Liver (tissue), 9 donors: ENCODE results near the gene SARDH. TPM values are rescaled to one million over a fixed set of nuclear protein-coding genes. Genes with fewer than 3 reads are reported as not detected.

Experiments
- DNase-seq: peaks from one replicate; pipeline ENCODE4 v3.0.0-alpha.2; 2017; ENCODE audit warnings: low spot score
- H3K27ac ChIP-seq, 2 donors: one replicate each; pipeline ENCODE4 v1.7.0; 2013; ENCODE audit warnings: inconsistent platforms in 2 of 2, low read length in 2 of 2, control low read depth in 1 of 2, low read depth in 1 of 2, mild to moderate bottlenecking in 1 of 2
- H3K27me3 ChIP-seq, 4 donors: one replicate each; pipeline versions ENCODE4 v1.6.1 to v1.7.0; 2013; ENCODE audit warnings: low read length in 3 of 4, inconsistent platforms in 1 of 4, mild to moderate bottlenecking in 1 of 4, moderate library complexity in 1 of 4; ENCODE audit not compliant: control insufficient read depth in 4 of 4, insufficient read depth in 4 of 4
- H3K36me3 ChIP-seq, 4 donors: one replicate each; pipeline versions ENCODE4 v1.6.1 to v1.7.0; 2013; ENCODE audit warnings: low read length in 3 of 4, mild to moderate bottlenecking in 3 of 4, low read depth in 1 of 4, moderate library complexity in 1 of 4; ENCODE audit not compliant: control insufficient read depth in 4 of 4, insufficient read depth in 3 of 4
- H3K4me1 ChIP-seq, 4 donors: one replicate each; pipeline versions ENCODE4 v1.6.1 to v1.7.0; 2013; ENCODE audit warnings: low read length in 3 of 4, mild to moderate bottlenecking in 3 of 4, moderate library complexity in 1 of 4; ENCODE audit not compliant: control insufficient read depth in 4 of 4, insufficient read depth in 4 of 4
- H3K4me3 ChIP-seq, 3 donors: one replicate each; pipeline versions ENCODE4 v1.6.1 to v1.7.0; 2013; ENCODE audit warnings: low read length in 3 of 3, control low read depth in 1 of 3, low read depth in 1 of 3, mild to moderate bottlenecking in 1 of 3
- H3K9ac ChIP-seq, 2 donors: one replicate each; pipeline ENCODE4 v1.7.0; 2013; ENCODE audit warnings: low read length in 2 of 2, mild to moderate bottlenecking in 2 of 2, moderate library complexity in 2 of 2, control low read depth in 1 of 2, low read depth in 1 of 2
- H3K9me3 ChIP-seq, 4 donors: one replicate each; pipeline versions ENCODE4 v1.6.1 to v1.7.0; 2013; ENCODE audit warnings: low read length in 3 of 4; ENCODE audit not compliant: control insufficient read depth in 4 of 4
- ATF3 ChIP-seq: IDR thresholded peaks from 2 replicates; pipeline ENCODE4 v1.6.1; 2016; ENCODE audit warnings: antibody characterized with exemption
- FOXA1 ChIP-seq: IDR thresholded peaks from 2 replicates; pipeline ENCODE4 v1.6.1; 2016; ENCODE audit warnings: antibody characterized with exemption
- FOXA2 ChIP-seq: IDR thresholded peaks from 2 replicates; pipeline ENCODE4 v1.6.1; 2016; ENCODE audit warnings: antibody characterized with exemption
- GABPA ChIP-seq, 2 donors: IDR thresholded peaks in 1 of 2; conservative IDR thresholded peaks in 1 of 2; 2 replicates each; pipeline ENCODE4 v1.6.1; 2016; ENCODE audit warnings: antibody characterized with exemption in 2 of 2, mild to moderate bottlenecking in 1 of 2, moderate library complexity in 1 of 2
- HNF4G ChIP-seq: IDR thresholded peaks from 2 replicates; pipeline ENCODE4 v1.6.1; 2016; ENCODE audit warnings: antibody characterized with exemption
- JUND ChIP-seq, 2 donors: IDR thresholded peaks; 2 replicates each; pipeline ENCODE4 v1.6.1; 2016; ENCODE audit warnings: antibody characterized with exemption in 2 of 2
- MAX ChIP-seq: IDR thresholded peaks from 2 replicates; pipeline ENCODE4 v1.6.1; 2016; ENCODE audit warnings: antibody characterized with exemption
- NR2F2 ChIP-seq: IDR thresholded peaks from 2 replicates; pipeline ENCODE4 v1.6.1; 2016; ENCODE audit warnings: antibody characterized with exemption
- RAD21 ChIP-seq, 2 donors: IDR thresholded peaks; 2 replicates each; pipeline ENCODE4 v1.6.1; 2016; ENCODE audit warnings: antibody characterized with exemption in 2 of 2, mild to moderate bottlenecking in 2 of 2
- REST ChIP-seq: IDR thresholded peaks from 2 replicates; pipeline ENCODE4 v1.6.1; 2016; ENCODE audit warnings: antibody characterized with exemption, mild to moderate bottlenecking
- RXRA ChIP-seq, 2 donors: IDR thresholded peaks; 2 replicates each; pipeline ENCODE4 v1.6.1; 2017 to 2018; ENCODE audit warnings: antibody characterized with exemption in 2 of 2, mild to moderate bottlenecking in 1 of 2
- SP1 ChIP-seq: IDR thresholded peaks from 2 replicates; pipeline ENCODE4 v1.6.1; 2018; ENCODE audit warnings: antibody characterized with exemption, mild to moderate bottlenecking
- YY1 ChIP-seq: IDR thresholded peaks from 2 replicates; pipeline ENCODE4 v1.6.1; 2016; ENCODE audit warnings: antibody characterized with exemption, mild to moderate bottlenecking
- ZBTB33 ChIP-seq: IDR thresholded peaks from 2 replicates; pipeline ENCODE4 v1.6.1; 2016; ENCODE audit warnings: antibody characterized with exemption
- WGBS: extraction: QIAGEN DNeasy Blood & Tissue Kit; methylation state at CpG from one replicate; pipeline ENCODE4 v1.1.7; 2013; 5-methylcytosine and 5-hydroxymethylcytosine counted together
- polyA plus RNA-seq, 2 donors: library from polyadenylated mRNA; stranded (reverse) in 1 of 2; unstranded in 1 of 2; fragments of 200-250 nt in 1 of 2; fragments of >200 nt in 1 of 2; fragmentation: Nextera tagmentation in 1 of 2; extraction: Ambion mirVana in 1 of 2; gene quantifications; one replicate each; pipeline versions ENCODE4 v1.2.1 to v1.2.3, GENCODE V29; 2013 to 2015
- total RNA-seq, 2 donors: library from RNA; depleted of rRNA; stranded (reverse); fragments of >200 nt; gene quantifications; one replicate each; pipeline ENCODE4 v1.2.3, GENCODE V29; 2014
- donor health status: healthy.
- donor health status: healthy.
- donor health status: healthy.
- donor health status: healthy.
- donor health status: healthy.

SARDH gene
- total and polyA plus RNA-seq, 4 donors = 53.7 to 291 (median 63.4) TPM

- 97% methylated on average over 17 of the region's 17 CpGs for WGBS
- TF ChIP-seq ZBTB33 (no peak), FOXA2 (no peak), RXRA (IDR thresholded peaks at IDR 0.05) (no peak), RAD21 (IDR thresholded peaks at IDR 0.05) (no peak), HNF4G (no peak), SP1 (no peak), REST (no peak), GABPA (IDR thresholded peaks at IDR 0.05 in 1 of 2, conservative IDR thresholded peaks at IDR 0.05 in 1 of 2) (no peak), MAX (no peak), FOXA1 (no peak), JUND (IDR thresholded peaks at IDR 0.05) (no peak)
- Histone ChIP-seq H3K27ac (peak overlapping the region in 1 of 2 donors; percentile 43), H3K9ac (no peak overlapping the region), H3K4me3 (no peak overlapping the region), H3K4me1 (peaks cover 4 to 42% (median 29%) of the 10 kb centered on the region in 4 donors), H3K27me3 (no peaks in the 10 kb centered on the region), H3K9me3 (no peaks in the 10 kb centered on the region), H3K36me3 (peaks cover 6 to 21% (median 9%) of the 10 kb centered on the region in 4 donors)
- DNase-seq = peak; percentile 21
Observed at GRCh38 chr9:133768371-133768858, 30.3 kb upstream of the SARDH start.

- 92% methylated on average over 1 of the region's 1 CpG for WGBS
- Histone ChIP-seq H3K27ac (no peak overlapping the region), H3K9ac (no peak overlapping the region), H3K36me3 (peaks cover 8 to 28% (median 13%) of the 10 kb centered on the region in 4 donors), H3K9me3 (no peaks in the 10 kb centered on the region), H3K4me1 (peaks cover 4 to 42% (median 29%) of the 10 kb centered on the region in 4 donors), H3K27me3 (no peaks in the 10 kb centered on the region), H3K4me3 (no peak overlapping the region)
- TF ChIP-seq YY1 (no peak), NR2F2 (no peak), ATF3 (no peak)
- peak; percentile 17 for DNase-seq
Observed at GRCh38 chr9:133767625-133768024, 29.5 kb upstream of the SARDH start.
